Astrocyte of the spinal cord (primary cell): Measurements from ENCODE around the gene SLC9A7.

Source experiments
- DNase-seq: peaks from one replicate; pipeline ENCODE4 v3.0.0; 2011; ENCODE audit warnings: low read depth, low spot score
- H3K4me3 ChIP-seq: 2 replicates; pipeline ENCODE4 v1.5.1; 2011; ENCODE audit warnings: low read depth, mild to moderate bottlenecking, low read length, moderate library complexity
- in situ Hi-C: cut with HindIII; loops from 2 replicates; pipeline ENCODE4 v1.10.0; 2017; ENCODE audit warnings: low sequenced_read_pairs
- TF ChIP-seq, protein P1 (sequence below): IDR thresholded peaks from 2 replicates; pipeline ENCODE4 v1.5.1; 2012; ENCODE audit warnings: low read depth, mild to moderate bottlenecking, low read length, inconsistent platforms

Gene SLC9A7

DNA sequence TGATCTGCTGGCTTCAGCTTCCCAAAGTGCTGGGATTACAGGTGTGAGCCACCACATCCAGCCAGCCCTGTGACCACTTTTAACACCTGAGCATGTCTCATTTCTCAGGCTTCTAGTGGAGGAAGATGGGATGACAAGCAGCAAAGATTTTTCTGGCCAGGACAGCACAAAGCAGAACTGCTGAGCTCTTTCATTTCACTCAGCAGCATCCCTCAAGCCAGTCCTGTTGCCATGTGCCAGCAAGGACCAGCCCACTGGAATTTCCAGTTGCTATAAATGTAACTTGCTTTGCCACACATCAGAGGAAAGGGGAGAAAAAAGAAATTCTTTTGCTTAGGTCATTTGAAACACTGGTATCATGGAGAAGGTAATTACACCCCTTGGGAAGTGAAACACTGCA lies 75.9 kb downstream of the SLC9A7 start:
- TF ChIP-seq, protein P1, sequence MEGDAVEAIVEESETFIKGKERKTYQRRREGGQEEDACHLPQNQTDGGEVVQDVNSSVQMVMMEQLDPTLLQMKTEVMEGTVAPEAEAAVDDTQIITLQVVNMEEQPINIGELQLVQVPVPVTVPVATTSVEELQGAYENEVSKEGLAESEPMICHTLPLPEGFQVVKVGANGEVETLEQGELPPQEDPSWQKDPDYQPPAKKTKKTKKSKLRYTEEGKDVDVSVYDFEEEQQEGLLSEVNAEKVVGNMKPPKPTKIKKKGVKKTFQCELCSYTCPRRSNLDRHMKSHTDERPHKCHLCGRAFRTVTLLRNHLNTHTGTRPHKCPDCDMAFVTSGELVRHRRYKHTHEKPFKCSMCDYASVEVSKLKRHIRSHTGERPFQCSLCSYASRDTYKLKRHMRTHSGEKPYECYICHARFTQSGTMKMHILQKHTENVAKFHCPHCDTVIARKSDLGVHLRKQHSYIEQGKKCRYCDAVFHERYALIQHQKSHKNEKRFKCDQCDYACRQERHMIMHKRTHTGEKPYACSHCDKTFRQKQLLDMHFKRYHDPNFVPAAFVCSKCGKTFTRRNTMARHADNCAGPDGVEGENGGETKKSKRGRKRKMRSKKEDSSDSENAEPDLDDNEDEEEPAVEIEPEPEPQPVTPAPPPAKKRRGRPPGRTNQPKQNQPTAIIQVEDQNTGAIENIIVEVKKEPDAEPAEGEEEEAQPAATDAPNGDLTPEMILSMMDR, result peak; percentile 8
- no peak overlapping the region for H3K4me3 ChIP-seq
- no peak for DNase-seq
- in situ Hi-C loops, result no loop called here

DNA sequence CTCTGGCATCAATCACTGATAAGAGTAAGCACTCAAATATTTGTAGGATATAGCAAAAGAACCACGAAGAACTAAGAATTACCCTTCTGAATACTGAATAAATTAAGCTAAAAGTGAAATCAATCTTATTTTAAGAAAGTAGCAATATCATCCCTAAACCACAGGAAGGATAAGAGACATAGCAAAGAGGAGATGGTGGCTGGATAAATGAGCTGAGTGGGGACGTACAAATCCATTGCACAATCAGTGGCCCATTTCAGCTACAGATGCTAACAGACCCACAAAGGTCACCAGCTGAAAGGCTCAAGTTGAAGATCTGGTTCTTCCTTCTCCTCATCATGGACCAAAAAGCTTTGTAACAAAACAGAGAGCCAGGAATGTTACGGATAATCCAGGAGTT lies 77.1 kb downstream of the SLC9A7 start:
- TF ChIP-seq, protein P1, result no peak
- DNase-seq, result no peak
- in situ Hi-C loops, result no loop called here
- no peak overlapping the region for H3K4me3 ChIP-seq

DNA sequence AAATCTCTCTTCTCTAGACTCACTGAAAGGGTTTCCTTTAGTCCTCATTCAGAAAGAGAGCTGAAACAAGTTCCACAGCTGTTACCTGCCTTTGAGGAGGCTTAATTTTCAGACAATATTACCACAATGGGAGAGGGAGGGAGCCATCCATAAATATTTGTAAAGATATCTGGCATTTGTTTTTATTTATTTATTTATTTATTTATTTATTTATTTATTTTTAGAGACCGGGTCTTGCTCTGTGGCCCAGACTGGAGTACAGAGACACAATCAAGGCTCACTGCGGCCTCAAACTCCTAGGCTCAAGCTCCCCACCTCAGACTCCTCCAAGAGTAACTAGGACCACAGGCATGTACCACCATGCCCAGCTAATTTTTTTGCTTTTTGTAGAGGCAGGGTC lies 80.7 kb downstream of the SLC9A7 start:
- no peak for DNase-seq

GRCh38 chrX:46676399-46677356 lies 82.2 kb downstream of the SLC9A7 start:
- no peak for DNase-seq
- H3K4me3 ChIP-seq, result no peak overlapping the region
- TF ChIP-seq, protein P1, result no peak
- in situ Hi-C loops, result no loop called here

More for the DNA sequence above, 80.7 kb downstream of the SLC9A7 start:
- TF ChIP-seq, protein P1, result no peak
- no peak overlapping the region for H3K4me3 ChIP-seq
- in situ Hi-C loops, result no loop called here

GRCh38 chrX:46673620-46674359 lies 85.1 kb downstream of the SLC9A7 start:
- in situ Hi-C loops, result no loop called here
- no peak overlapping the region for H3K4me3 ChIP-seq
- TF ChIP-seq, protein P1, result no peak
- no peak for DNase-seq

DNA sequence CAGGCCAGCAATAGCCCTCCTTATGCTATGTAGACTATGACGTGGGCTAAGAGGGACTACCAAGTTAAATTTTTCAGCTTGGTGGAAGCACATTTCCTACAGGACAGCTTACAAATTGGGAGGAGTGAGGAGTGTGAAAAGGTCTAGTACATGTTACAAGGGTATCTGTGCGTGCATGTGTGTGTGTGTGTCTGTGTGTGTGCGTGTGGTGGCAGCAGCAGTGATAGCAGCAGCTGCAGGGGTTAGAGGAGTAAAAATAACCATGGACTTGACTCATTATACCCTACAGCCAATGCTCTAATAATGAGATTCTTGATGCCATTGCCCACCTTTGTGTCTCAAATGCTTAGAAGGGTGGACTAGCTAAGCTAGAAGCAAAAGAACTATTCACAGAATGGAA lies 88.6 kb downstream of the SLC9A7 start:
- no peak overlapping the region for H3K4me3 ChIP-seq
- in situ Hi-C loops, result no loop called here
- no peak for DNase-seq
- TF ChIP-seq, protein P1, result no peak
